Right ventricle myocardium superior (tissue), 1 donor: ENCODE measurements around the gene C10orf105. TPM values are rescaled to one million over a fixed set of nuclear protein-coding genes. Genes with fewer than 3 reads are reported as not detected.

ENCODE experiments used
- ATAC-seq: fragments of 200-7000 bp; cut with Tn5 transposase; one replicate; pipeline ENCODE4 v1.9.1; 2020; ENCODE audit warnings: mild to moderate bottlenecking; ENCODE audit not compliant: poor library complexity
- DNase-seq: peaks from one replicate; pipeline ENCODE4 v3.0.0-alpha.2; 2020
- intact Hi-C: fragments of 100-400 bp; cut with DNase I; formaldehyde crosslinking; loops from one replicate; pipeline ENCODE4 v1.11.2; 2022
- total RNA-seq: library from RNA; stranded (reverse); fragmentation: NEBNext Ultra II Directional; extraction: Animal tissue kit (Norgen Biotek cat#: 25700); gene quantifications from one replicate; pipeline ENCODE4 v1.2.1, GENCODE V29; 2021
- donor health status: DM: no; HTN: yes; CAD: no; lungs with severe emphysema.

The C10orf105 gene
- total RNA-seq, 1 donor from 2014 or later, result 0.05 TPM

- DNase-seq (no peak), ATAC-seq (no peak)
- intact Hi-C loops, result no loop called here
Observed at GRCh38 chr10:71693377-71693776, 26.2 kb downstream of the C10orf105 start.

DNA sequence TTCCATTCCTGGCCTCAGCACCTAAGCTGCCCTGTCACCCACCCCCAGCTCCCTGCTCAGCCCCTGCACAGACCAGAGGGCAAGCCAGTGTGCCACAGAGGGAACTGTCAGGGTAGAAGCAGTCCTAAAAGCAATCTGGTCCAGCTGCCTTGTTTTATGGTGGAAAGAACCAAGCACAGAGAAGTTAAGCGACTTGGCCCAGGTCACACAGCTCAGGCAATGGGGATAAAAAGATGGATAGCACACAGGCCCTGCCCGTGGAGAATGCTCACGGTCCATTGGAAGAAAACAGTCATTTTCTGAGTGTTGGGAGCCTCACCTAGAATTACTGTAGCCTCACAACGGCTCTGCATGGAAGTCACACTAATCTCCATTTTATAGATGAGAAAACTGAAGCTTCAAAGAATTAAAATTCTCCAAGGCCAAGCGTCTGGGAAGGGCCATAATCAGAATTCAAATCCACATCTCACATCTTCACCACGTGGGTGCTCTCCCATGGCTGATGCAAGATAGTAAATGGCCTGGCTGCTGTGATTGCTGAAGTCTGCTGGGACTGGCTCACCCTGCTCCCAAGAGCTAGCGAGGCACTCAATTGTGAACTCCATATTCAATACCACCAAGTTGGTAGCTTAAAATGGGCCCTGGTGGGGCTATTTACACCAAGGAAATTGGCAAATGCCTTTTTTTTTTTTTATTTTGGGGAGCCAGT, 26.8 kb downstream of the C10orf105 start:
- intact Hi-C loops, result no loop called here
- no peak for ATAC-seq
- no peak for DNase-seq

DNA sequence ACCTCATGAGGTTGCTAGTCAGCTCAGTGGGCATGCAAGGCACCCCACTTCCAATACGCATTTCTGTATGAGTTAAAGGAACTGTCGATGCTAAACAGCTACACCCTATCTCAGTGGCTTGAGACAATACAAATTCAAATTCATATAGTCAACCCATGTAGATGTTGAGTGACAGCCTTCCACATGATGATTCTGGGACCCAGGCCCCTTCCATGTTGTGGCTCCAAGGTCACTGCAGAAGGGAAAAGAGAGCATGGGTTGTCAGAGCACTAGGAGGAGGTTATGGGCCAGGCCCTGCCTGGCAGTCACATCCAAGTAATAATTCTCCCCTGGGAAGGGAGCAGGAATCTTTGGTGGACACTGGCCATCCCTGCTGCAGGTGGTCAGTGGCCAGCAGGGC, 28.2 kb downstream of the C10orf105 start:
- no peak for ATAC-seq
- intact Hi-C loops, result no loop called here
- DNase-seq, result no peak

DNA sequence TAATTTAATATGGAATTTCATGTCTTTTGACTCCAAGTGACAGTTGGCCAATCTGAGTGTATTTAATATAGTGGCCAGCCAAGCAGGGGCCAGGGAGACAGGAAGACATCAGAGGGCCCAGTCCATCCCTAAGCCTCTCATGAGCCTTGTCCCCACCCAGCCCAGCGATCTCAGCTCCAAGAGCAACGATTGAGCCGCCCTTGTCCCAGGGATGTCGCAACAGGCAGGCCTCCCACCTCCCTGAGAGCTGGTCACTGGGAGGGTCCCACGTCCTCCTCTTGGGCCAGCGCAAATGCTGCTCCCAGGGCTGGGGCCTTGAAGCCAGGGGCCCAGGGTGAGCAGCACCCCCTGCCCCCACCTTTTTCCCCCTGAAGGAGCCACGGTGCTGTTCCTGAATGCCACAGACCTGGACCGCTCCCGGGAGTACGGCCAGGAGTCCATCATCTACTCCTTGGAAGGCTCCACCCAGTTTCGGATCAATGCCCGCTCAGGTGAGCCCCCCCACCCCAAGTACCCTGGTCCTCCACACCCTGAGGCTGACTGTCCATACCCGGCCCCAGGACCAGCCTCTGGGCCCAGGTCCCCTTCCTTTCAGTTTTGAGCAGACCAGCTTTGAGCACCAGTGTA, 29.4 kb downstream of the C10orf105 start:
- DNase-seq (no peak), ATAC-seq (no peak)
- intact Hi-C loops, result no loop called here

DNA sequence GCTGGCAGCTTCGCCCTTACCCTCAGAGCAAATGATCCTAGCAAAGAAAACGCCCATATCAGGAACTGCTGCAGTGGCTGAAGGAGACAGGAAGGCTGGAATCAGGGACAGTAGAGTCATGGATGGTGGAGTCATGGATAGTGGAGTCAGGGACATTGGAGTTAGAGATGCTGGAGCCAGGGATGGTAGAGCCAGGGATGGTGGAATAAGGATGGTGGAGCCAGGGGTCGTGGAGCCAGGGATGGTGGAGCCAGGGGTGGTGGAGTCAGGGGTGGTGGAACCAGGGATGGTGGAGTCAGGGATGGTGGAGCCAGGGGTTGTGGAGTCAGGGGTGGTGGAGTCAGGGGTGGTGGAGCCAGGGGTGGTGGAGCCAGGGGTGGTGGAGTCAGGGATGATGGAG, 31.3 kb downstream of the C10orf105 start:
- ATAC-seq (no peak), DNase-seq (no peak)
- intact Hi-C loops, result no loop called here

- intact Hi-C loops, result no loop called here
- ATAC-seq, result no peak
- no peak for DNase-seq
Observed at GRCh38 chr10:71687480-71687879, 32.1 kb downstream of the C10orf105 start.

GRCh38 chr10:71687077-71687476, 32.5 kb downstream of the C10orf105 start:
- DNase-seq (no peak), ATAC-seq (peak; percentile 12)
- intact Hi-C loops, result no loop called here

DNA sequence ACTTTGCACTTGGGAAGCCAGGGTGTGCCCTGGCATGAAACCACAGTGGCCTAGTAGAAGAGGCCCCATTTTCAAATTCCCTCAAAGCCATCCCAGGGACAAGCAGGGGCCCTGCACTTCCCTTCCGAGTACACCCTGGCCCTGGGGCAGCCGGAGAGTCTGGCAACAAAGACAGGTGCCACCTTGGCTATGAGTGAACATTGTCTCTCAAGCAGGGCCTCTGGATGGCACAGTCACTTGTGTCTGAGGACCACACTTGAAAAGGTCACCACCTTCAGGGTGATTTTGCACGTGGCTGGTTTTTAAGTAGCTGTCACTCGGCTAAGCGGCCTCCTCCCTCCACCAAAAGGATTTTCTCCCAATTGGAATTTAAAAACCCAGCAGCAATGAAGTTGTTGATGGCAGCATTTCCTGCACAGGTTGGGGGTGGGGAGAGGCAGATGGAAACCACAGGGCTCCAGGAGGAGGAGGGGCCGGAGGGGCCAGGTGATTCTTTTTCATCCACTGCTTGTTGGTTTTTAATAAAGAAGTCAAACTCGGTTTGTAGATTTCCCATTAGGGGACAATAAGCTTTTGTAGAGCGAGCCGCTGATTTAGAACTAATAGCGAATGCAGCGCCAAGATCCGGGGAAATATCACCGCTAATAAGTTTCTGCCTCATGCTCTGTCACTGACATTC, 33.9 kb downstream of the C10orf105 start:
- intact Hi-C loops, result no loop called here
- ATAC-seq (peak; percentile 65), DNase-seq (no peak)

GRCh38 chr10:71684356-71685173, 35.0 kb downstream of the C10orf105 start:
- ATAC-seq (no peak), DNase-seq (no peak)
- intact Hi-C loops, result no loop called here

DNA sequence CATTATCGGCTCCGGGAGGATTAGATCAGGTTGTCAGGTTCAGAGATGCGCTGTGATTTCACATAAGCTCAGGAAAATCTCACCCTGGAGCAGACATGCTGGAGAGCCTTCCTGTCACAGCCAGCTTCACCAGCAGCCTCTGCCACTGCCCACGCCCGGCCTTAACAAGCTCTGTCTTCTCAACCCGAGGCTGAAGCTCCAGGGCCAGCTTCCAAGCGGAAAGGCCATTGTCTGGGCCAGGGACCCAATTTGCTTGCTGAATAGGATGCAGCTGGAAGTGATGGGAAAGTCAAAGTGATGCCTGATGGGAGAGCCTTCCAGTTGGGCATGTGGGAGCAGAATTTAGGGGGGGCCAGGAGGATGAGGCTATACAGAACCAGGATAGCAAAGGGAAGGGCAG, 36.3 kb downstream of the C10orf105 start:
- ATAC-seq (no peak), DNase-seq (no peak)
- intact Hi-C loops, result no loop called here

DNA sequence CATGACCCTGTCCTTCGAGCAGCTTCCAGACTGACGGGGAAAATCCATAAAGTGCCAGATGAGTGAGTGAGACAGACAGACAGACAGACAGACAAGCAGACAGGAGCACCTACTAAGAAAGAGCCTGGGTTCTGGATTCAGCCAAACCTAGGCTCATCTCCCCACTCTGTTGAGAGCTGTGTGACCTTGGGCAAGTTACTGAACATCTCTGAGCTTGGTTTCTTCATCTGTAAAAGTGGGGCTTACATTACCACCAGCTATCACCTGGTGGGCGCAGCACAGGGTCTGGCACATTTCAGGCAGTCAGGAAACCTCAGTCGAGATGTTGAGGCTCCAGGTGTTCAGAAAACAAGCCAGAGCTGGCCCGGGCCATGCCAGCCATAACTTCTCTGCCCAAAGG, 37.6 kb downstream of the C10orf105 start:
- intact Hi-C loops, result no loop called here
- ATAC-seq, result no peak
- no peak for DNase-seq

- DNase-seq, result no peak
- intact Hi-C loops, result no loop called here
- peak; percentile 49 for ATAC-seq
Observed at GRCh38 chr10:71679425-71679824, 40.2 kb downstream of the C10orf105 start.

DNA sequence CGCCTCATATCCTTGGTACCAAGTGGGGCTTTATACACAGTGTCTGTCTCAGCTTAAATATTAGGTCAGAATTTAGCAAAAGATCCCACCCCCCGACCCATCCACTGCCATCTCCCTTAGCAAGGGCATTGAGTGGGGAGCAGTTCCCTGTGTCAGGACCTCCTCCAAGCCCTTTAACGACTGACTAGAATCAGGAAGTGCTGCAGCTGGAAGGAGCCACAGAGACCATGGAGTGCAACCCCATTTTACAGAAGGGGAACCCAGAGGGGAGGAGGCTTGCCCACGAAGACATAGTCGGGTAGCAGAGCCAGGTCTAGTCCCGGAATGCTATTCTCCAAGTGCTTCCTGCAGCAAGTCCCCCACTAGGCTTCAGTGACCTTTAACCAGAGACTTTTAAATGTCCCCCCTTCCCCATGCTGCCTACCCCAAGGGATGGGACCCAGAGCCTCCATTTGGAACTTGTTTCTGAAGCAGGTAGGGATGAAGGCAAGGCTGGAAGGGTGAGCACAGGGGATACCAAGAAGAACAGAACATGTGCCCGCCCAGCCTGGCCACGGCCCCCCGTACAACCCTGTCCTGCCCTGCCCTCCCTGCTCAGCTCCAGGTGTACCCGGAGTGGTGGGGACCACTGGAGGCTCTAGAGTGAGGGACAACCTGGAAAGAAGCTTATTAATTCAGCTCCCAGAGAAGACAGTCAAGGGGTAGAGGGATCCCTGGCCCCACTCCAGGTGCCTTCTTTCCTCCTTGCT, 41.3 kb downstream of the C10orf105 start:
- DNase-seq (no peak), ATAC-seq (no peak)
- intact Hi-C loops, result no loop called here

DNA sequence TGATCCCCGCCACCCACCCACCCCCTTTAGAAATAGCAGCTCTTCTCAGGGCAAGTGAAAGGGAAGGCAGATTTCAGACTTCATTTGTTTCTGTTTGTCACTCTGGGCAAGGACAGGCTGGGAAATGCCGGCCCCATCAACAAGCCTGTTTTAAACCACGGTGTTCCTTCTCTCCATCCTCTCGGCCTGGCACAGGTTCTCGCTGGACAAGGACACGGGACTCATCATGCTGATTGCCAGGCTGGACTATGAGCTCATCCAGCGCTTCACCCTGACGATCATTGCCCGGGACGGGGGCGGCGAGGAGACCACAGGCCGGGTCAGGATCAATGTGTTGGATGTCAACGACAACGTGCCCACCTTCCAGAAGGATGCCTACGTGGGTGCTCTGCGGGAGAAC, 42.3 kb downstream of the C10orf105 start:
- no peak for DNase-seq
- intact Hi-C loops, result no loop called here
- ATAC-seq, result no peak

GRCh38 chr10:71675295-71675970, 44.1 kb downstream of the C10orf105 start:
- intact Hi-C loops, result no loop called here
- no peak for DNase-seq

GRCh38 chr10:71671994-71672946, 47.3 kb downstream of the C10orf105 start:
- intact Hi-C loops, result no loop called here
- DNase-seq (no peak), ATAC-seq (no peak)

More at GRCh38 chr10:71675295-71675970, 44.1 kb downstream of the C10orf105 start:
- ATAC-seq, result no peak

GRCh38 chr10:71667387-71667752, 52.2 kb downstream of the C10orf105 start:
- intact Hi-C loops, result no loop called here
- DNase-seq (no peak), ATAC-seq (no peak)
